SH-SY5Y (cell line): ENCODE measurements around the gene MBD4.

Source experiments
- GATA2 ChIP-seq: IDR thresholded peaks from 2 replicates; pipeline ENCODE4 v1.6.1; 2011; ENCODE audit warnings: mild to moderate bottlenecking, low read depth, low read length
- GATA3 ChIP-seq: IDR thresholded peaks from 2 replicates; pipeline ENCODE4 v1.6.1; 2011; ENCODE audit warnings: low read depth, mild to moderate bottlenecking, low read length, moderate library complexity

Gene MBD4

GRCh38 chr3:129469026-129469425 is 29.3 kb upstream of the MBD4 start:
- no peak for TF ChIP-seq GATA2
- no peak for TF ChIP-seq GATA3

GRCh38 chr3:129467932-129468331 is 28.2 kb upstream of the MBD4 start:
- TF ChIP-seq GATA2 (no peak), GATA3 (no peak)

GRCh38 chr3:129463716-129464115 is 24.0 kb upstream of the MBD4 start:
- no peak for TF ChIP-seq GATA2
- TF ChIP-seq GATA3: no peak

- TF ChIP-seq GATA2 (no peak), GATA3 (no peak)
These were observed 23.3 kb upstream of the MBD4 start for GRCh38 chr3:129463094-129463493.

- TF ChIP-seq GATA2 (no peak), GATA3 (no peak)
These were observed 22.7 kb upstream of the MBD4 start for GRCh38 chr3:129462361-129462968.

- TF ChIP-seq GATA3: no peak
- TF ChIP-seq GATA2: no peak
These were observed 21.9 kb upstream of the MBD4 start for GRCh38 chr3:129461461-129462146.

GRCh38 chr3:129461022-129461421 is 21.3 kb upstream of the MBD4 start:
- TF ChIP-seq GATA2: no peak
- TF ChIP-seq GATA3: no peak

GRCh38 chr3:129460572-129460971 is 20.8 kb upstream of the MBD4 start:
- TF ChIP-seq GATA2: no peak
- TF ChIP-seq GATA3: no peak

GRCh38 chr3:129460155-129460554 is 20.4 kb upstream of the MBD4 start:
- TF ChIP-seq GATA3 (no peak), GATA2 (no peak)

GRCh38 chr3:129453732-129454131 is 14.0 kb upstream of the MBD4 start:
- TF ChIP-seq GATA3 (no peak), GATA2 (no peak)

GRCh38 chr3:129449279-129450115 is 9.7 kb upstream of the MBD4 start:
- TF ChIP-seq GATA3: no peak
- TF ChIP-seq GATA2: no peak

GRCh38 chr3:129448186-129448895 is 8.6 kb upstream of the MBD4 start:
- no peak for TF ChIP-seq GATA2
- no peak for TF ChIP-seq GATA3

- TF ChIP-seq GATA3: no peak
- TF ChIP-seq GATA2: no peak
These were observed 7.2 kb upstream of the MBD4 start for GRCh38 chr3:129446926-129447325.

GRCh38 chr3:129445471-129445870 is 5.7 kb upstream of the MBD4 start:
- TF ChIP-seq GATA2 (no peak), GATA3 (no peak)

GRCh38 chr3:129442947-129443346 is 3.2 kb upstream of the MBD4 start:
- TF ChIP-seq GATA2: no peak
- TF ChIP-seq GATA3: no peak
